ENCODE results near the gene KRTAP1-5. TPM values are rescaled to one million over a fixed set of nuclear protein-coding genes. Genes with fewer than 3 reads are reported as not detected.

Gene KRTAP1-5
- total RNA-seq, result not detected in 2 replicates

- CTCF ChIA-PET, result no interaction called here
- Mint-ChIP-seq H3K27me3 (peaks cover 35% of the 10 kb centered on the region), H3K4me1 (no peaks in the 10 kb centered on the region), H3K36me3 (ENCODE audit: low read depth) (no peaks in the 10 kb centered on the region), H3K4me3 (no peak within 1 kb of the TSS), H3K27ac (no peak within 1 kb of the TSS), H3K9me3 (no peaks in the 10 kb centered on the region)
- intact Hi-C loops (cut with micrococcal nuclease), result loop anchor here (5.0 kb wide), 1 partner anchor 175 kb away; no protein-coding TSS in a partner anchor
- POLR2A ChIA-PET, result no interaction called here
- no peak for TF ChIP-seq CTCF (IDR thresholded peaks at IDR 0.05)
- ATAC-seq (ENCODE audit: low read depth) (no peak), DNase-seq (no peak)
Observed at GRCh38 chr17:41026715-41027471, at the start of gene KRTAP1-5. TSS of gene KRTAP1-5 (minus strand) at chr17:41027208. CDS start at chr17:41027155, 53 bp downstream.

- ChIA-PET POLR2A (no interaction called here), CTCF (no interaction called here)
- ATAC-seq (ENCODE audit: low read depth), result no peak
- intact Hi-C loops (cut with micrococcal nuclease), result no loop called here
- H3K4me1 Mint-ChIP-seq, result no peaks in the 10 kb centered on the region
- H3K27ac Mint-ChIP-seq, result no peak overlapping the region
- no peak for DNase-seq
- H3K27me3 Mint-ChIP-seq, result peaks cover 20% of the 10 kb centered on the region
- H3K36me3 Mint-ChIP-seq (ENCODE audit: low read depth), result no peaks in the 10 kb centered on the region
- no peak for TF ChIP-seq CTCF (IDR thresholded peaks at IDR 0.05)
- H3K9me3 Mint-ChIP-seq, result no peaks in the 10 kb centered on the region
- no peak overlapping the region for H3K4me3 Mint-ChIP-seq
Observed at GRCh38 chr17:41076788-41077187, 49.8 kb upstream of the KRTAP1-5 start.

GRCh38 chr17:41073676-41074075 is 46.7 kb upstream of the KRTAP1-5 start:
- intact Hi-C loops (cut with micrococcal nuclease), result no loop called here
- TF ChIP-seq CTCF (IDR thresholded peaks at IDR 0.05), result no peak
- ATAC-seq (ENCODE audit: low read depth), result no peak
- ChIA-PET POLR2A (no interaction called here), CTCF (no interaction called here)
- peaks cover 15% of the 10 kb centered on the region for H3K27me3 Mint-ChIP-seq
- H3K4me1 Mint-ChIP-seq, result no peaks in the 10 kb centered on the region
- H3K9me3 Mint-ChIP-seq, result no peaks in the 10 kb centered on the region
- H3K36me3 Mint-ChIP-seq (ENCODE audit: low read depth), result no peaks in the 10 kb centered on the region
- H3K4me3 Mint-ChIP-seq, result no peak overlapping the region
- DNase-seq, result no peak
- no peak overlapping the region for H3K27ac Mint-ChIP-seq

GRCh38 chr17:41071606-41072360 is 44.8 kb upstream of the KRTAP1-5 start:
- Mint-ChIP-seq H3K4me3 (no peak overlapping the region), H3K36me3 (ENCODE audit: low read depth) (no peaks in the 10 kb centered on the region), H3K9me3 (no peaks in the 10 kb centered on the region), H3K27me3 (peaks cover 11% of the 10 kb centered on the region), H3K27ac (no peak overlapping the region), H3K4me1 (no peaks in the 10 kb centered on the region)
- TF ChIP-seq CTCF (IDR thresholded peaks at IDR 0.05), result no peak
- ChIA-PET CTCF (no interaction called here), POLR2A (no interaction called here)
- intact Hi-C loops (cut with micrococcal nuclease), result no loop called here
- ATAC-seq (ENCODE audit: low read depth) (no peak), DNase-seq (no peak)

- H3K4me1 Mint-ChIP-seq, result no peaks in the 10 kb centered on the region
- CTCF ChIA-PET, result no interaction called here
- no peak for TF ChIP-seq CTCF (IDR thresholded peaks at IDR 0.05)
- no peaks in the 10 kb centered on the region for H3K9me3 Mint-ChIP-seq
- no peak overlapping the region for H3K4me3 Mint-ChIP-seq
- no peak overlapping the region for H3K27ac Mint-ChIP-seq
- DNase-seq (no peak), ATAC-seq (ENCODE audit: low read depth) (no peak)
- intact Hi-C loops (cut with micrococcal nuclease), result no loop called here
- POLR2A ChIA-PET, result no interaction called here
- peaks cover 4% of the 10 kb centered on the region for H3K27me3 Mint-ChIP-seq
- no peaks in the 10 kb centered on the region for H3K36me3 Mint-ChIP-seq (ENCODE audit: low read depth)
Observed at GRCh38 chr17:41069031-41069430, 42.0 kb upstream of the KRTAP1-5 start.
